ENCODE measurements around the gene LONRF2.

GRCh38 chr2:100234141-100234540 is 88.2 kb downstream of the LONRF2 start:
- no peak for TF ChIP-seq CTCF (conservative IDR thresholded peaks at IDR 0.05; ENCODE audit: low read depth, low read length)
- TF ChIP-seq CEBPB (IDR thresholded peaks at IDR 0.05; ENCODE audit: low read depth, low read length), result no peak
- no peak for TF ChIP-seq FOS (IDR thresholded peaks at IDR 0.05; ENCODE audit: low read depth, low read length)
- TF ChIP-seq RFX5 (IDR thresholded peaks at IDR 0.05; ENCODE audit: low read depth, low read length), result no peak
- no peak for TF ChIP-seq POLR2A (IDR thresholded peaks at IDR 0.05; ENCODE audit: low read depth, low read length)
- no peak for TF ChIP-seq BHLHE40 (IDR thresholded peaks at IDR 0.05; ENCODE audit: low read depth, low read length)
- TF ChIP-seq, protein P1, sequence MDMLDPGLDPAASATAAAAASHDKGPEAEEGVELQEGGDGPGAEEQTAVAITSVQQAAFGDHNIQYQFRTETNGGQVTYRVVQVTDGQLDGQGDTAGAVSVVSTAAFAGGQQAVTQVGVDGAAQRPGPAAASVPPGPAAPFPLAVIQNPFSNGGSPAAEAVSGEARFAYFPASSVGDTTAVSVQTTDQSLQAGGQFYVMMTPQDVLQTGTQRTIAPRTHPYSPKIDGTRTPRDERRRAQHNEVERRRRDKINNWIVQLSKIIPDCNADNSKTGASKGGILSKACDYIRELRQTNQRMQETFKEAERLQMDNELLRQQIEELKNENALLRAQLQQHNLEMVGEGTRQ (IDR thresholded peaks at IDR 0.05; ENCODE audit: low read depth, low read length), result no peak
- TF ChIP-seq MXI1 (IDR thresholded peaks at IDR 0.05; ENCODE audit: borderline replicate concordance, low read depth, low read length), result no peak
- TF ChIP-seq RCOR1 (IDR thresholded peaks at IDR 0.05; ENCODE audit: insufficient replicate concordance, low read length), result no peak
- no peak for TF ChIP-seq SMC3 (IDR thresholded peaks at IDR 0.05; ENCODE audit: low read depth, low read length)
- TF ChIP-seq RAD21 (IDR thresholded peaks at IDR 0.05; ENCODE audit: low read length), result no peak
- no peak for TF ChIP-seq NFE2L2 (IDR thresholded peaks at IDR 0.05; ENCODE audit: low read depth, low read length)
- TF ChIP-seq MAZ (IDR thresholded peaks at IDR 0.05; ENCODE audit: borderline replicate concordance, low read depth, low read length), result no peak
- no peak for TF ChIP-seq MAFK (IDR thresholded peaks at IDR 0.05; ENCODE audit: low read depth, low read length)

Measured in IMR-90 (cell line).